Chondrocyte (in vitro differentiated cells): ENCODE measurements around the gene ZNF536. TPM values are rescaled to one million over a fixed set of nuclear protein-coding genes. Genes with fewer than 3 reads are reported as not detected.

Experiments used
- DNase-seq: peaks from one replicate; pipeline ENCODE4 v3.0.0; 2021; ENCODE audit warnings: mixed read lengths, low spot score
- H3K27ac Mint-ChIP-seq: one replicate; pipeline ENCODE4 v1.8.0; 2021; ENCODE audit warnings: mild to moderate bottlenecking, moderate library complexity, mixed read lengths; ENCODE audit not compliant: unreplicated experiment
- H3K27me3 Mint-ChIP-seq: 2 replicates; pipeline ENCODE4 v1.8.0; 2021; ENCODE audit warnings: low read depth, mixed read lengths
- H3K36me3 Mint-ChIP-seq: 2 replicates; pipeline ENCODE4 v1.8.0; 2021; ENCODE audit warnings: low read depth, mixed read lengths
- H3K4me1 Mint-ChIP-seq: 2 replicates; pipeline ENCODE4 v1.8.0; 2021; ENCODE audit warnings: low read depth, mild to moderate bottlenecking, mixed read lengths
- H3K4me3 Mint-ChIP-seq: one replicate; pipeline ENCODE4 v1.8.0; 2021; ENCODE audit warnings: mild to moderate bottlenecking, moderate library complexity, mixed read lengths; ENCODE audit not compliant: unreplicated experiment
- H3K9me3 Mint-ChIP-seq: 2 replicates; pipeline ENCODE4 v1.8.0; 2021; ENCODE audit warnings: low read depth, mixed read lengths
- CTCF ChIP-seq: fragments of 200-600 bp; sonication (generic); IDR thresholded peaks from 2 replicates; pipeline ENCODE4 v1.5.0; 2021; ENCODE audit warnings: antibody characterized with exemption, mild to moderate bottlenecking, moderate library complexity
- total RNA-seq: library from RNA; stranded (reverse); gene quantifications from 3 replicates; pipeline ENCODE4 v1.2.1, GENCODE V29; 2021

The ZNF536 gene
- total RNA-seq, 1 donor from 2014 or later = not detected

DNA sequence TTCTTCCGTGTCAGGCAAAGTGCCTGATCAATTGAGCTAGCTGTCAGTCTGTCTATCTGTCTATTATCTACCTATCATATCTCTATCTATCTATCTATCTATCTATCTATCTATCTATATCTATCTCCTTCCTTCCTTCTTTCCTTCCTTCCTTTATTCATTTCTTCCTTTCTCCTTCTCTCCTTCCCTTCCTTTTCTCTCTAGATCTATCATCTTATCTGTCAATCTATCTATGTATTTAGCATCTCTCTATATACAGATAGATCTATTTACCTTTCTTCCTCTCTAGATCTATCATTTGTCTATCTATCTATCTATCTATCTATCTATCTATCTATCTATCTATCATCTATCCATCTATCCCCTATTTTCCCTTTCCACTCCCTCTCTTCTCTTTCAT is 5.9 kb upstream of the ZNF536 start:
- H3K4me3 Mint-ChIP-seq = no peak overlapping the region
- no peaks in the 10 kb centered on the region for H3K36me3 Mint-ChIP-seq
- no peak overlapping the region for H3K27ac Mint-ChIP-seq
- TF ChIP-seq CTCF = no peak
- H3K4me1 Mint-ChIP-seq = no peaks in the 10 kb centered on the region
- no peaks in the 10 kb centered on the region for H3K9me3 Mint-ChIP-seq
- peaks cover 6% of the 10 kb centered on the region for H3K27me3 Mint-ChIP-seq
- no peak for DNase-seq

- H3K27me3 Mint-ChIP-seq = peaks cover 8% of the 10 kb centered on the region
- TF ChIP-seq CTCF = no peak
- no peak for DNase-seq
- H3K9me3 Mint-ChIP-seq = no peaks in the 10 kb centered on the region
- H3K27ac Mint-ChIP-seq = no peak overlapping the region
- H3K4me1 Mint-ChIP-seq = no peaks in the 10 kb centered on the region
- no peaks in the 10 kb centered on the region for H3K36me3 Mint-ChIP-seq
- H3K4me3 Mint-ChIP-seq = no peak overlapping the region
These were observed 5.2 kb upstream of the ZNF536 start for GRCh38 chr19:30367006-30367405.

GRCh38 chr19:30367421-30367820 is 4.8 kb upstream of the ZNF536 start:
- Mint-ChIP-seq H3K27ac (no peak overlapping the region), H3K4me1 (no peaks in the 10 kb centered on the region), H3K27me3 (peaks cover 12% of the 10 kb centered on the region), H3K9me3 (no peaks in the 10 kb centered on the region), H3K4me3 (no peak overlapping the region), H3K36me3 (no peaks in the 10 kb centered on the region)
- DNase-seq = no peak
- TF ChIP-seq CTCF = no peak

GRCh38 chr19:30369833-30370232 is 2.4 kb upstream of the ZNF536 start:
- Mint-ChIP-seq H3K4me1 (no peaks in the 10 kb centered on the region), H3K27me3 (peaks cover 25% of the 10 kb centered on the region), H3K27ac (no peak overlapping the region), H3K9me3 (no peaks in the 10 kb centered on the region), H3K4me3 (no peak overlapping the region), H3K36me3 (no peaks in the 10 kb centered on the region)
- TF ChIP-seq CTCF = no peak
- no peak for DNase-seq

- H3K36me3 Mint-ChIP-seq = no peaks in the 10 kb centered on the region
- TF ChIP-seq CTCF = no peak
- H3K27me3 Mint-ChIP-seq = peaks cover 35% of the 10 kb centered on the region
- DNase-seq = no peak
- no peaks in the 10 kb centered on the region for H3K4me1 Mint-ChIP-seq
- no peak overlapping the region for H3K27ac Mint-ChIP-seq
- no peak overlapping the region for H3K4me3 Mint-ChIP-seq
- H3K9me3 Mint-ChIP-seq = no peaks in the 10 kb centered on the region
These were observed 885 bp upstream of the ZNF536 start for GRCh38 chr19:30371161-30371836.
